ENCODE measurements around the gene ZAR1L. TPM values are rescaled to one million over a fixed set of nuclear protein-coding genes. Genes with fewer than 3 reads are reported as not detected.
A peak's percentile ranks its signal among the peaks of the same experiment; 100 is the strongest.

The ZAR1L gene
- total and polyA plus RNA-seq, 9 of the 15 experiments (the other 6 are each of a cell fraction or from before 2014, with no cell fraction given): not detected

- TF ChIP-seq ZBTB49 (CRISPR knock-in tag; IDR thresholded peaks at IDR 0.05; ENCODE audit: borderline replicate concordance): no peak
- peak; percentile 90 for TF ChIP-seq CXXC5 (CRISPR knock-in tag; IDR thresholded peaks at IDR 0.05)
- 0 out of 2 replicates have a peak, but pooled peaks have one; percentile 23 for TF ChIP-seq ZNF766 (CRISPR knock-in tag; conservative IDR thresholded peaks at IDR 0.05)
- TF ChIP-seq ZNF277 (CRISPR knock-in tag; IDR thresholded peaks at IDR 0.05; ENCODE audit: borderline replicate concordance): no peak
- no peak for TF ChIP-seq ZNF717 (CRISPR knock-in tag; IDR thresholded peaks at IDR 0.05)
- no peak for TF ChIP-seq GTF2B (IDR thresholded peaks at IDR 0.05; ENCODE audit: extremely low read depth, insufficient read length)
- 0 out of 2 replicates have a peak, but pooled peaks have one; percentile 6 for TF ChIP-seq TAL1 (IDR thresholded peaks at IDR 0.05)
- no peak for TF ChIP-seq ZBTB43 (CRISPR knock-in tag; IDR thresholded peaks at IDR 0.05)
- no peak for TF ChIP-seq THRA (IDR thresholded peaks at IDR 0.05)
- TF ChIP-seq KLF6 (CRISPR knock-in tag; IDR thresholded peaks at IDR 0.05; ENCODE audit: borderline replicate concordance): no peak
- TF ChIP-seq DPF2 (IDR thresholded peaks at IDR 0.05): 0 out of 2 replicates have a peak, but pooled peaks have one; percentile 31
- no peak for TF ChIP-seq RBM25 (IDR thresholded peaks at IDR 0.05; ENCODE audit: low read depth, low read length, severe bottlenecking)
- TF ChIP-seq ZNF280A (IDR thresholded peaks at IDR 0.05; ENCODE audit: low read depth, partially characterized antibody): no peak
- no peak for TF ChIP-seq ZNF561 (CRISPR knock-in tag; conservative IDR thresholded peaks at IDR 0.05)
- TF ChIP-seq RBBP5 (IDR thresholded peaks at IDR 0.05; ENCODE audit: borderline replicate concordance, insufficient read depth, low read length, poor library complexity, severe bottlenecking): no peak
- TF ChIP-seq GTF2F1 (IDR thresholded peaks at IDR 0.05; ENCODE audit: low read depth, low read length): no peak
- TF ChIP-seq MEF2A (IDR thresholded peaks at IDR 0.05; ENCODE audit: control insufficient read depth, low read depth, low read length): no peak
- no peak for TF ChIP-seq SNIP1 (IDR thresholded peaks at IDR 0.05; ENCODE audit: low read depth)
Measured at GRCh38 chr13:32315238-32316027, at the start of gene ZAR1L, which contains the start of gene BRCA2 (continued).

Measured in K562 (cell line).